Right cardiac atrium (tissue), 5 donors: Measurements from ENCODE around the gene MSANTD2. TPM values are rescaled to one million over a fixed set of nuclear protein-coding genes. Genes with fewer than 3 reads are reported as not detected.

Experiments used
- ATAC-seq, 2 donors: fragments of 200-7000 bp; cut with Tn5 transposase; one replicate each; pipeline versions ENCODE4 v1.8.0 to v1.9.1; 2020; ENCODE audit warnings: moderate library complexity in 2 of 2, mild to moderate bottlenecking in 1 of 2
- DNase-seq, 3 donors: peaks; one replicate each; pipeline ENCODE4 v3.0.0-alpha.2; 2020
- H3K27ac ChIP-seq: one replicate; pipeline ENCODE4 v1.5.1; 2013; ENCODE audit warnings: mild to moderate bottlenecking, low read length, control low read depth, moderate library complexity
- H3K27me3 ChIP-seq: one replicate; pipeline ENCODE4 v1.6.1; 2013; ENCODE audit not compliant: control insufficient read depth, insufficient read depth
- H3K4me1 ChIP-seq: one replicate; pipeline ENCODE4 v1.6.1; 2013; ENCODE audit warnings: low read length; ENCODE audit not compliant: control insufficient read depth, insufficient read depth
- H3K4me3 ChIP-seq: one replicate; pipeline ENCODE4 v1.5.1; 2013; ENCODE audit warnings: low read length, control low read depth
- H3K9me3 ChIP-seq: one replicate; pipeline ENCODE4 v1.6.1; 2013; ENCODE audit warnings: low read length; ENCODE audit not compliant: control insufficient read depth
- WGBS: extraction: QIAGEN DNeasy Blood & Tissue Kit; methylation state at CpG from one replicate; pipeline ENCODE4 v1.1.7; 2013; 5-methylcytosine and 5-hydroxymethylcytosine counted together
- intact Hi-C, 4 donors: fragments of 100-400 bp; cut with DNase I; formaldehyde crosslinking; loops; one replicate each; pipeline versions ENCODE4 v1.11.0 to v1.14.0; 2022 to 2023
- polyA plus RNA-seq: library from polyadenylated mRNA; stranded (reverse); fragments of 200-250 nt; gene quantifications from one replicate; pipeline ENCODE4 v1.2.3, GENCODE V29; 2013
- total RNA-seq, 4 donors: library from RNA; stranded (reverse); fragmentation: NEBNext Ultra II Directional; extraction: Animal tissue kit (Norgen Biotek cat#: 25700); gene quantifications; one replicate each; pipeline ENCODE4 v1.2.1, GENCODE V29; 2021
- donor health status: healthy with polysubstance abuse.
- donor health status: DM: no; HTN: yes; CAD: no.
- donor health status: DM: no; HTN: no; CAD: no.
- donor health status: DM: no; HTN: yes; CAD: no; lungs with severe emphysema.
- donor health status: DM: yes; HTN: yes; CAD: no.

Gene MSANTD2
- total and polyA plus RNA-seq, 5 donors: 3.5 to 6.7 (median 5.1) TPM

- WGBS: 2% methylated on average over 87 of the region's 87 CpGs
- H3K9me3 ChIP-seq: no peaks in the 10 kb centered on the region
- H3K4me3 ChIP-seq: peak overlapping the region; percentile 67
- no peaks in the 10 kb centered on the region for H3K27me3 ChIP-seq
- intact Hi-C loops: loop anchor here (5.0 to 10.0 kb wide), 5 partner anchors 75 to 435 kb away; partner anchors contain the start of genes ESAM (in 2 of the 4), SIAE (in 1 of the 4) and SPA17 (in 1 of the 4)
- no peak for ATAC-seq
- peak in 2 of 3 donors; percentile 51 to 57 for DNase-seq
- H3K27ac ChIP-seq: no peak overlapping the region
- peaks cover 10% of the 10 kb centered on the region for H3K4me1 ChIP-seq
Measured at GRCh38 chr11:124839128-124839971, 39.1 kb upstream of the MSANTD2 start.

- DNase-seq (no peak), ATAC-seq (no peak)
- intact Hi-C loops: loop anchor here (5.0 to 10.0 kb wide), 5 partner anchors 74 to 434 kb away; partner anchors contain the start of genes ESAM (in 2 of the 4), SIAE (in 1 of the 4) and SPA17 (in 1 of the 4)
- no peaks in the 10 kb centered on the region for H3K27me3 ChIP-seq
- 31% methylated on average over 5 of the region's 5 CpGs for WGBS
- H3K27ac ChIP-seq: no peak overlapping the region
- H3K4me1 ChIP-seq: peaks cover 10% of the 10 kb centered on the region
- H3K4me3 ChIP-seq: peak overlapping the region; percentile 67
- no peaks in the 10 kb centered on the region for H3K9me3 ChIP-seq
Measured at GRCh38 chr11:124838805-124839127, 38.6 kb upstream of the MSANTD2 start.

- intact Hi-C loops: loop anchor here (2.0 to 10.0 kb wide), 6 partner anchors 73 to 433 kb away; partner anchors contain the start of genes ESAM (in 2 of the 4), SIAE (in 1 of the 4) and SPA17 (in 1 of the 4)
- Histone ChIP-seq H3K4me3 (no peak overlapping the region), H3K27ac (no peak overlapping the region), H3K9me3 (no peaks in the 10 kb centered on the region), H3K4me1 (peaks cover 7% of the 10 kb centered on the region), H3K27me3 (no peaks in the 10 kb centered on the region)
- DNase-seq (no peak), ATAC-seq (peak; percentile 67 to 74)
- 20% methylated on average over 3 of the region's 3 CpGs for WGBS
Measured at GRCh38 chr11:124837491-124837856, 37.3 kb upstream of the MSANTD2 start.

DNA sequence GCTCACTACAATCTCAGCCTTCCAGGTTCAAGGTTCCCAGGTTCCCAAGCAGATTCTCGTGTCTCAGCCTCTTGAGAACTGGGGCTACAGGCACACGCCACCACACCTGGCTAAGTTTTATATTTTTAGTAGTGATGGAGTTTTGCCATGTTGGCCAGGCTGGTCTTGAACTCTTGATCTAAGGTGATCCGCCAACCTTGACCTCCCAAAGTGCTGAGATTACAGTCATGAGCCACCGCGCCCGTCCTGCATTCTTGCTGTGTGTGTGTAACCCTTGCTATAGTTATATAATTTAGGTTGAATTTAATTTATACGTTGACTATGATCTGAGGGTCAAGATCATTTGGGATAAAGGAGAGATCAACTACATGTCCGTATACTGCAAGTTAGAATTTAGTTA is 35.7 kb upstream of the MSANTD2 start:
- intact Hi-C loops: loop anchor here (2.0 to 10.0 kb wide), 6 partner anchors 71 to 431 kb away; partner anchors contain the start of genes ESAM (in 2 of the 4), SIAE (in 1 of the 4) and SPA17 (in 1 of the 4)
- DNase-seq: no peak
- H3K27ac ChIP-seq: no peak overlapping the region

DNA sequence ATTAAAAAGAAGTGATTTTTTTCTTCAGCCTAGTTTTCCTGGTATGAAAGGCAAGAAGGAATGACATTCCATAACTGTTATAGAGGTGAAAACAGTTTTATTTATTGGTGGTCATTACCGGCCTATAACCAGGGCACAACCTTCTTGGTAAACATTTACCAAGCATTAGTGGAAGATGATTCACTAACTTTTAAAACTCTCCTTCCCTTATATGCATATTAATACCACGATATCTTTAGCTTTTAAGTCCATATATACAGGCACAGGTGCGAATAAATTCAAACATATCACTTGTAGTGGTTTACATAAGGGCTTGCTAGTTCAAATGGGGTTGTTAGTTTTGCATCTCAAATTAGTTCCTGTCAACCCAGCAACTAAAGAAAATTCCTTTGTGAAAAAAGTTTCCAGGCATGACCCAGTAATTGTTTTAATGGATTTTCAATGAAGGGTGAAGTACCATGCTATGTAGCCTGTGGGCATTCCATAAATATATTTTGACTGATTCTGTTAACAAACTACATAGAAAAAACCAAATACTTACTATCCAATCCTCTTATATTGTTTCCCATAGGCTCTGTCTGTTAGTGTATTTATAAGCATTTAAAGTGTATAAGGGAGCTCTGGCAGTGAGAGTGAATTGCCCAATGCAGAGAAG is 34.4 kb upstream of the MSANTD2 start:
- ATAC-seq (no peak), DNase-seq (no peak)
- H3K9me3 ChIP-seq: no peaks in the 10 kb centered on the region
- no peaks in the 10 kb centered on the region for H3K27me3 ChIP-seq
- no peak overlapping the region for H3K27ac ChIP-seq
- no peak overlapping the region for H3K4me3 ChIP-seq
- H3K4me1 ChIP-seq: peaks cover 4% of the 10 kb centered on the region
- 86% methylated on average over 3 of the region's 3 CpGs for WGBS
- intact Hi-C loops: loop anchor here (5.0 to 10.0 kb wide), 5 partner anchors 70 to 430 kb away; partner anchors contain the start of genes ESAM (in 2 of the 4), SIAE (in 1 of the 4) and SPA17 (in 1 of the 4)

More for the DNA sequence above, 35.7 kb upstream of the MSANTD2 start:
- H3K9me3 ChIP-seq: no peaks in the 10 kb centered on the region
- H3K4me1 ChIP-seq: peaks cover 7% of the 10 kb centered on the region
- ATAC-seq: no peak
- peak overlapping the region; percentile 40 for H3K4me3 ChIP-seq
- 91% methylated on average over 8 of the region's 8 CpGs for WGBS
- no peaks in the 10 kb centered on the region for H3K27me3 ChIP-seq

- H3K4me1 ChIP-seq: no peaks in the 10 kb centered on the region
Measured at GRCh38 chr11:124832571-124832970, 32.4 kb upstream of the MSANTD2 start.

DNA sequence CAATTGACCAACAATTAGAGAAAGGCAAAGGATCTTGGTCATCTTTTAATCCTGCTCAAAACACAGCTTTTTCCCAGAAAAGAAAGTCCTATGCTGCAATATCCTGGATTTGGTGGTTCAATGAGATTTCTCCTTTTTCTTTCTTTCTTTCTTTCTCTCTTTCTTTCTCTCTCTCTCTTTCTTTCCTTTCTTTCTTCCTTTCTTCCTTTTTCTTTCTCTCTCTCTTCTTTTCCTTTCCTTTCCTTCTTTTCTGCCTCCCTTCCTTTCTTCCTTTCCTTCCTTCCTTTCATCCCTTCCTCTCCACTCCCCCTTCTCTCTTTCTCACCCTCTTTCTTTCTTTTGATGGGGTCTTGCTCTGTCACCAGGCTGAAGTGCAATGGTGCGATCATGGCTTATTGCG is 31.7 kb upstream of the MSANTD2 start:
- ATAC-seq (no peak), DNase-seq (no peak)
- H3K27me3 ChIP-seq: no peaks in the 10 kb centered on the region
- H3K4me3 ChIP-seq: no peak overlapping the region
- H3K4me1 ChIP-seq: no peaks in the 10 kb centered on the region
- H3K27ac ChIP-seq: no peak overlapping the region
- WGBS: 95% methylated on average over 2 of the region's 2 CpGs
- intact Hi-C loops: loop anchor here in 3 of 4 donors (10.0 kb wide), 3 partner anchors 67 to 427 kb away; partner anchors contain the start of gene ESAM (in 2 of the 3)
- no peaks in the 10 kb centered on the region for H3K9me3 ChIP-seq

More at GRCh38 chr11:124832571-124832970, 32.4 kb upstream of the MSANTD2 start:
- intact Hi-C loops: loop anchor here in 3 of 4 donors (10.0 kb wide), 3 partner anchors 68 to 428 kb away; partner anchors contain the start of gene ESAM (in 2 of the 3)
- no peaks in the 10 kb centered on the region for H3K27me3 ChIP-seq
- ATAC-seq (no peak), DNase-seq (no peak)
- H3K4me3 ChIP-seq: no peak overlapping the region
- H3K9me3 ChIP-seq: no peaks in the 10 kb centered on the region
- WGBS: 79% methylated on average over 4 of the region's 4 CpGs
- H3K27ac ChIP-seq: no peak overlapping the region

DNA sequence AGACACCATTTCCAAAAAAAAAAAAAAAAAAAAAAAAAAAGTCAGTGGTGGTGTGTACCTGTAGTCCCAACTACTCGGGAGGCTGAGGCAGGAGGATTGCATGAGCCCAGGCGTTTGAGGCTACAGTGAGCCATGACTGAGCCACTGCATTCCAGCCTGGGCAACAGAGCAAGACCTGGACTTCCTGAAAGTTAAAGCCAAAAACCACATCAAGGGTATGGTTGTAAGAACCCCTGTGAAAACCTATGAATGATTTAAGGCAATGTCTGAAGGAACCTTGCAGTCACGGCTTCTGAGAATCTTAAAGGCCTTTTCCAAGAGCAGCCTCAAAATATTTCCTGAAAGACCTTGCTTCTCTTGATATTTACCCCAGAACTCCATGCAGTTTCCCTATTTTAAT is 30.5 kb upstream of the MSANTD2 start:
- ATAC-seq (no peak), DNase-seq (no peak)
- H3K4me1 ChIP-seq: no peaks in the 10 kb centered on the region
- intact Hi-C loops: loop anchor here in 3 of 4 donors (10.0 kb wide), 3 partner anchors 66 to 426 kb away; partner anchors contain the start of gene ESAM (in 2 of the 3)
- no peaks in the 10 kb centered on the region for H3K27me3 ChIP-seq
- H3K4me3 ChIP-seq: no peak overlapping the region
- no peaks in the 10 kb centered on the region for H3K9me3 ChIP-seq
- WGBS: 88% methylated on average over 3 of the region's 3 CpGs
- no peak overlapping the region for H3K27ac ChIP-seq

- intact Hi-C loops: loop anchor here in 3 of 4 donors (10.0 kb wide), 3 partner anchors 65 to 425 kb away; partner anchors contain the start of gene ESAM (in 2 of the 3)
- no peak for ATAC-seq
- 73% methylated on average over 3 of the region's 3 CpGs for WGBS
Measured at GRCh38 chr11:124829986-124830385, 29.8 kb upstream of the MSANTD2 start.

GRCh38 chr11:124825876-124826275 is 25.7 kb upstream of the MSANTD2 start:
- Histone ChIP-seq H3K4me1 (no peaks in the 10 kb centered on the region), H3K27me3 (no peaks in the 10 kb centered on the region), H3K4me3 (no peak overlapping the region), H3K9me3 (no peaks in the 10 kb centered on the region), H3K27ac (no peak overlapping the region)
- WGBS: 75% methylated on average over 3 of the region's 3 CpGs
- ATAC-seq (no peak), DNase-seq (no peak)
- intact Hi-C loops: no loop called here

More at GRCh38 chr11:124829986-124830385, 29.8 kb upstream of the MSANTD2 start:
- no peak overlapping the region for H3K27ac ChIP-seq
- no peak overlapping the region for H3K4me3 ChIP-seq
- DNase-seq: no peak
- no peaks in the 10 kb centered on the region for H3K27me3 ChIP-seq
- no peaks in the 10 kb centered on the region for H3K9me3 ChIP-seq
- no peaks in the 10 kb centered on the region for H3K4me1 ChIP-seq
